Measurements from ENCODE around the gene OSBPL2. TPM values are rescaled to one million over a fixed set of nuclear protein-coding genes. Genes with fewer than 3 reads are reported as not detected.

OSBPL2 gene
- total and polyA plus RNA-seq, 4 donors = 9.9 to 19.7 (median 12.3) TPM

DNA sequence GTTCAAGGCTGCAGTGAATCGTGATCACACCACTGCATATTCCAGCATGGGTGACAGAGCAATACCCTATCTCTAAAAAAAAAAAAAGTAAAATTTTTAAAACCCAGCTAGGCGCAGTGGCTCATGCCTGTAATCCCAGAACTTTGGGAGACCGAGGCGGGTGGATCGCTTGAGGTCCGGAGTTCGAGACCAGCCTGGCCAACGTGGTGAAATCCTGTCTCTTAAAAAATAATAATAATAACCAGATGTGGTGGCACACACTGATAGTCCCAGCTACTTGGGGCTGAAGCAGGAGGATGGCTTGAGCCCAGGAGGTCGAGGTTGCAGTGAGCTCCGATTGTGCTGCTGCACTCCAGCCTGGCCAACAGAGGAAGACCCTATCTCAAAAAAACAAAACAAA lies 42.0 kb upstream of the OSBPL2 start (continued):
- TF ChIP-seq, protein P1, sequence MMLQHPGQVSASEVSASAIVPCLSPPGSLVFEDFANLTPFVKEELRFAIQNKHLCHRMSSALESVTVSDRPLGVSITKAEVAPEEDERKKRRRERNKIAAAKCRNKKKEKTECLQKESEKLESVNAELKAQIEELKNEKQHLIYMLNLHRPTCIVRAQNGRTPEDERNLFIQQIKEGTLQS (IDR thresholded peaks at IDR 0.05) = no peak
- TF ChIP-seq TAF1 (conservative IDR thresholded peaks at IDR 0.05) (no peak), HNF4G (IDR thresholded peaks at IDR 0.05) (no peak), HNF4A (conservative IDR thresholded peaks at IDR 0.05) (no peak), NR2F2 (IDR thresholded peaks at IDR 0.05) (no peak)

DNA sequence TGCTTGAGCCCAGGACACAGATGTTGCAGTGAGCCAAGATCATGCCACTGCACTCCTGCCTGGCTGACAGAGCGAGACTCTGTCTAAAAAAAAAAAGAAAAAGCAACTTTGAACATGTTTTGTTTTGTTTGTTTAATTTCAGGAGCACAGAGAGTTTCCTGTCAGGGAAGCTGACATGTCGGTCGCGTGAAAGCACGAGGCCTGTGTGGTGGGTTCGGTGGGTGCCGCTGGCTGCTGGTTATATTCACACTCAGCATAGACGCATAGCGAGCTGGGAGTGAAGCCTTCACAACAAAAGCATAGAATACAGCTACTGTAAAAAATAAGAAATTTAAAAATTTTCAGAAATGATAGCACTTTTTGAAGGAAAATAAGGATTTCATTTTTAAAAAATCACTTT lies 41.0 kb upstream of the OSBPL2 start:
- no peaks in the 10 kb centered on the region for H3K27me3 ChIP-seq (ENCODE audit: control insufficient read depth in 4 of 4, insufficient read depth in 4 of 4, low read length in 3 of 4)
- no peak overlapping the region for H3K27ac ChIP-seq (ENCODE audit: low read depth in 1 of 2, low read length in 2 of 2)
- no peak for DNase-seq (ENCODE audit: low spot score)
- H3K36me3 ChIP-seq (ENCODE audit: control insufficient read depth in 4 of 4, insufficient read depth in 3 of 4, low read depth in 1 of 4, low read length in 3 of 4) = peaks cover 18 to 54% (median 34%) of the 10 kb centered on the region in 4 donors
- no peaks in the 10 kb centered on the region for H3K9me3 ChIP-seq (ENCODE audit: control insufficient read depth in 4 of 4, low read length in 3 of 4)
- TF ChIP-seq, protein P1 (IDR thresholded peaks at IDR 0.05) = no peak
- TF ChIP-seq RAD21 (IDR thresholded peaks at IDR 0.05) (no peak), SP1 (IDR thresholded peaks at IDR 0.05) (no peak), TAF1 (conservative IDR thresholded peaks at IDR 0.05) (no peak), EGR1 (IDR thresholded peaks at IDR 0.05; ENCODE audit: low read depth in 2 of 2) (no peak)
- TF ChIP-seq, protein P2, sequence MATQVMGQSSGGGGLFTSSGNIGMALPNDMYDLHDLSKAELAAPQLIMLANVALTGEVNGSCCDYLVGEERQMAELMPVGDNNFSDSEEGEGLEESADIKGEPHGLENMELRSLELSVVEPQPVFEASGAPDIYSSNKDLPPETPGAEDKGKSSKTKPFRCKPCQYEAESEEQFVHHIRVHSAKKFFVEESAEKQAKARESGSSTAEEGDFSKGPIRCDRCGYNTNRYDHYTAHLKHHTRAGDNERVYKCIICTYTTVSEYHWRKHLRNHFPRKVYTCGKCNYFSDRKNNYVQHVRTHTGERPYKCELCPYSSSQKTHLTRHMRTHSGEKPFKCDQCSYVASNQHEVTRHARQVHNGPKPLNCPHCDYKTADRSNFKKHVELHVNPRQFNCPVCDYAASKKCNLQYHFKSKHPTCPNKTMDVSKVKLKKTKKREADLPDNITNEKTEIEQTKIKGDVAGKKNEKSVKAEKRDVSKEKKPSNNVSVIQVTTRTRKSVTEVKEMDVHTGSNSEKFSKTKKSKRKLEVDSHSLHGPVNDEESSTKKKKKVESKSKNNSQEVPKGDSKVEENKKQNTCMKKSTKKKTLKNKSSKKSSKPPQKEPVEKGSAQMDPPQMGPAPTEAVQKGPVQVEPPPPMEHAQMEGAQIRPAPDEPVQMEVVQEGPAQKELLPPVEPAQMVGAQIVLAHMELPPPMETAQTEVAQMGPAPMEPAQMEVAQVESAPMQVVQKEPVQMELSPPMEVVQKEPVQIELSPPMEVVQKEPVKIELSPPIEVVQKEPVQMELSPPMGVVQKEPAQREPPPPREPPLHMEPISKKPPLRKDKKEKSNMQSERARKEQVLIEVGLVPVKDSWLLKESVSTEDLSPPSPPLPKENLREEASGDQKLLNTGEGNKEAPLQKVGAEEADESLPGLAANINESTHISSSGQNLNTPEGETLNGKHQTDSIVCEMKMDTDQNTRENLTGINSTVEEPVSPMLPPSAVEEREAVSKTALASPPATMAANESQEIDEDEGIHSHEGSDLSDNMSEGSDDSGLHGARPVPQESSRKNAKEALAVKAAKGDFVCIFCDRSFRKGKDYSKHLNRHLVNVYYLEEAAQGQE (IDR thresholded peaks at IDR 0.05) = no peak
- H3K4me3 ChIP-seq (ENCODE audit: low read depth in 1 of 3, low read length in 3 of 3) = no peak overlapping the region
- WGBS = 92% methylated on average over 9 of the region's 9 CpGs
- H3K9ac ChIP-seq (ENCODE audit: low read depth in 1 of 2, low read length in 2 of 2) = no peak overlapping the region
- H3K4me1 ChIP-seq (ENCODE audit: control insufficient read depth in 4 of 4, insufficient read depth in 4 of 4, low read length in 3 of 4) = peaks cover 0 to 11% (median 4%) of the 10 kb centered on the region in 4 donors

DNA sequence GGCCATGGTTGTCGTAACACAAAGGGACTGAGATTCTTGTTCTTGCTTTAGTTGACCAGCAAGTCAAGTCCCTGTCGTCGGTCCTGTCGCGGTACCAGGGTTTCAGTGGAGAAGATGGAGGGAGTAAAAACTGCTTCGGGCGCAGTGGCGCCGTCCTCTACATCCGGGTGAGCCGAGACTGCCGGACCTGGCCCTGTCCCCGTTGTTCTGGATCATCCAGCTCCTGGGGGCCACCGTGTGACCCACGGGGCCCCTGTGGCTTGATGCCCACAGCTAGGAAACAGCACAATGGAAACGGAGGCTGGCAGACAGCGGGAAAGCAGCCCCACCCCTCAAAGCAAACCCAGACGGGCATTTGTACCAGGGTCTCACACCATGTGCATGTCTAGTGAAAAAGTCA lies 40.5 kb upstream of the OSBPL2 start:
- no peak overlapping the region for H3K9ac ChIP-seq (ENCODE audit: low read depth in 1 of 2, low read length in 2 of 2)
- no peak overlapping the region for H3K4me3 ChIP-seq (ENCODE audit: low read depth in 1 of 3, low read length in 3 of 3)
- H3K4me1 ChIP-seq (ENCODE audit: control insufficient read depth in 4 of 4, insufficient read depth in 4 of 4, low read length in 3 of 4) = peaks cover 0 to 7% (median 3%) of the 10 kb centered on the region in 4 donors
- H3K27me3 ChIP-seq (ENCODE audit: control insufficient read depth in 4 of 4, insufficient read depth in 4 of 4, low read length in 3 of 4) = no peaks in the 10 kb centered on the region
- WGBS = 96% methylated on average over 18 of the region's 18 CpGs
- no peak for DNase-seq (ENCODE audit: low spot score)
- no peaks in the 10 kb centered on the region for H3K9me3 ChIP-seq (ENCODE audit: control insufficient read depth in 4 of 4, low read length in 3 of 4)
- TF ChIP-seq, protein P3, sequence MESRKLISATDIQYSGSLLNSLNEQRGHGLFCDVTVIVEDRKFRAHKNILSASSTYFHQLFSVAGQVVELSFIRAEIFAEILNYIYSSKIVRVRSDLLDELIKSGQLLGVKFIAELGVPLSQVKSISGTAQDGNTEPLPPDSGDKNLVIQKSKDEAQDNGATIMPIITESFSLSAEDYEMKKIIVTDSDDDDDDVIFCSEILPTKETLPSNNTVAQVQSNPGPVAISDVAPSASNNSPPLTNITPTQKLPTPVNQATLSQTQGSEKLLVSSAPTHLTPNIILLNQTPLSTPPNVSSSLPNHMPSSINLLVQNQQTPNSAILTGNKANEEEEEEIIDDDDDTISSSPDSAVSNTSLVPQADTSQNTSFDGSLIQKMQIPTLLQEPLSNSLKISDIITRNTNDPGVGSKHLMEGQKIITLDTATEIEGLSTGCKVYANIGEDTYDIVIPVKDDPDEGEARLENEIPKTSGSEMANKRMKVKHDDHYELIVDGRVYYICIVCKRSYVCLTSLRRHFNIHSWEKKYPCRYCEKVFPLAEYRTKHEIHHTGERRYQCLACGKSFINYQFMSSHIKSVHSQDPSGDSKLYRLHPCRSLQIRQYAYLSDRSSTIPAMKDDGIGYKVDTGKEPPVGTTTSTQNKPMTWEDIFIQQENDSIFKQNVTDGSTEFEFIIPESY (IDR thresholded peaks at IDR 0.05) = no peak
- TF ChIP-seq YY1 (IDR thresholded peaks at IDR 0.05) (no peak), JUND (IDR thresholded peaks at IDR 0.05) (no peak), RXRA (IDR thresholded peaks at IDR 0.05) (no peak), HNF4G (IDR thresholded peaks at IDR 0.05) (no peak)
- TF ChIP-seq, protein P2 (IDR thresholded peaks at IDR 0.05) = no peak
- peaks cover 18 to 55% (median 35%) of the 10 kb centered on the region in 4 donors for H3K36me3 ChIP-seq (ENCODE audit: control insufficient read depth in 4 of 4, insufficient read depth in 3 of 4, low read depth in 1 of 4, low read length in 3 of 4)
- H3K27ac ChIP-seq (ENCODE audit: low read depth in 1 of 2, low read length in 2 of 2) = no peak overlapping the region

All from liver (tissue), 9 donors.